Erythroblast (primary cell): Measurements from ENCODE around the gene SLC16A3.
A peak's percentile ranks its signal among the peaks of the same experiment; 100 is the strongest.
"Not testable (repeated sequence)": the region's sequence is repeated elsewhere in the genome, so short reads cannot be mapped to it uniquely, and the experiment has no call there.

Experiments
- DNase-seq, 2 experiments: peaks; one replicate each; lab custom pipeline; 2025; lab: John Stamatoyannopoulos, UW
- GATA1 ChIP-seq: IDR thresholded peaks from 2 replicates; pipeline ENCODE4 v1.6.1; 2011; ENCODE audit warnings: low read depth, mild to moderate bottlenecking, control low read depth, low read length, moderate library complexity
- POLR2A ChIP-seq: IDR thresholded peaks from 2 replicates; pipeline ENCODE4 v1.6.1; 2011; ENCODE audit warnings: mild to moderate bottlenecking, low read length

SLC16A3 gene

DNA sequence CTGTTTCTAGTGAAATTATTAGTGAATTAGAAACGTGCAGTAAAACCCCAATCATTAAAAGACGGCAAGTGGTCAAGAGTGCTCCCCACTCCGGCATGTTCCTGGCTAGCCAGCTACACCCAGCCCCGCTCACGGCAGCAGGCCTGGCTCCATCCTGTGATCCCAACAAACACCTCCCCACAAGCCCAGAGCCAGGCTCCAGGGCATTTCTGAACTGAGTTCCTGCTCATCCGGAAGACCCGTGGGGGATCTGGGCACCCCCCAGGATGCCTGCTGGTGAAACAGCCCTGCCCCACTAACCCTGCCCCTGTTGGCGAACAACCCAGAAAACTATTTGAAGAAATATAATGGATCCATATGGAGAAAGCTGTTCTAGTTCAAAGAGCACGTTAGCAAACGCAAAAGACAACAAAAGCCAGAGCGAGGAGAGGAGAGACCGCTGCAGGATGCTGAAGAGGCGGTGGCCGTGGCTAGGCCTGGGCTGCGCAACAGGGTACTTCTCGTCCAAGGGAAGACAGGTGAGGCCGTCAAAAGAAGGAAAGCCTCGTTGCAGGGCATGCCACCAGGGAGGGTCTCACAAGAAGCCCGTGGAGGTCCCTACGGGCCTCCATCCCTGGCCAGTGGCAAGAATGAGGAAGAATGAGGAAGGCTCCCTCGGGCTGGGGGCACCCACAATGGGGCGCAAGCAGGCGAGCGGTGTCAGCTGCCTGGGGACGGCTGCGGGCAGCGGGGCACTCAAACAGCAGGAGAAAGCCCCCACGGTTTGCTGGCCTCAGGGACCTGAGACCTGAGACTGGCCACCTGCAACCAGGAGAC, 19.2 kb downstream of the SLC16A3 start:
- no peak for TF ChIP-seq GATA1
- TF ChIP-seq POLR2A = no peak
- no peak for DNase-seq

DNA sequence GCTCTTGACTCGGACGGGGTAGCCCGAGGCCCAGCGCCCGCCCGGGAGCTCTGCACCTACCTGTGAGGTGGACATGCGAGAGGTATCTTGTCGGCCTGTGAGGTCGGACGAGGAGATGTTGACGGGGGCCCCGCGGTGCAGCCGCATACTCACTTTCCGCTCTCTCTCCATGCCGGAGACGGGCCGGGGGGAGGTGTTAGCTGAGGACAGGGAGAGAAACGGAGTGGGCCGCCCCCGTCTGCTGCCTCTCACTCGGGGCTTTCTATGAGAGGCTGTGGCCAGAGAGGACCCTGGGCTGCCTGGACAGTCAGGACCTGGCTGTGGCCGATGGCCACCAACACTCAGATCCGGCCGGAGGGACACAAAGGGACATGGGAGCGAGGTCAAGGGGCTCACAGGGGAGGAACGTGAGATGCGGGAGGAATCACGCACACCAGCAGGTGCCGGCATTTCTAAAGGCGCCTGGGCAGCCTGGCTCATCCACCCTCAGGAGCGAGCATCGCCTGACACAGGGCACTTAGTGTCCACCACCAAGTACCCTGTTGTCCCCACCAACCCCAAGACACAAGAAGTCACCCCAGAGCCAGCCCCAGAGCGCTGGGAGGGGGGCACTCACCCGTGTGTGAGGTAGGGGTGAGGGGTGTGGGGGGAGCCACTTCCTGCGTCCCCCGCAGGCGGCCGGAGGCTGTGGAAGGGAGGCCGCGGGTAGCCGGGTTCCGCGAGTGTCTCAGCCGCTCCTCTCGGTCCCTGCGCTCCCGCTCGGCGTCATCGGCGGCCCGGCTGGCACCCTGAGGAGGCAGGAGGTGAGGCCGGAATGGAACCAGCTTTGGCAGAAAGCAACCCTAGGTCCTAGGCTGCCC, 20.2 kb downstream of the SLC16A3 start:
- TF ChIP-seq POLR2A (no peak), GATA1 (no peak)
- DNase-seq = no peak

DNA sequence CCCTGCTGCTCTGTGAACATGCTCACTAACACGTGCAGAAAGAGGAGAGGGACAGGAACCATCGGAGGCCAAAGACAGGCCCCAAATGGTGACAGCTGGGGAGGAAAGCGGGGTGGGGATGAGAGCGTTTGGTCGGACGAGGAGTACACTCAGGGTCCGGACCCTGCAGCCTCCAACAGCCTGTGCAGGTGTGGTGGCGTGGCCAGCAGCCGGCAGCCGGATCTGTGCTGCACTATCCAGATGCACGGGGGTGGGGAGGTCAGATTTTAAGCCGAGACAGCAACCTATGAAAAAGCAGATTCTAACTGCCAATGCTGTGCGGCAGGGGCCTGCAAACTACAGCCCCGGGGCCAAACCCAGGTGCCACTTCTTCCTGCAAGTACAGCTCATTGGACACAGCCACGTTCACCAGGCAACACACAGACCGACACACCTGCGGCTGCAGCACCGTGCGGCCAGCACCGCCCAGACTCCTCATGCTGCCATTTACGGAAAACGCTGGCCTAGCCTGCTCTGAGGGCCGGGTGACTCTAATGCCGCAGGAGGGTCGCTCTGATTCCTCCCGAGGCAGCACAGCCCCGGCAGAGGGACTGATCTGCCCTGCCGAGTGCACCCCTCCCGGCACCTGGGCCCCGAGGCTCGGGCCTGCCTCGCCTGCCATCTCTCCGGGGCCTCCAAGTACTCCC, 21.2 kb downstream of the SLC16A3 start:
- TF ChIP-seq POLR2A (no peak), GATA1 (no peak)

DNA sequence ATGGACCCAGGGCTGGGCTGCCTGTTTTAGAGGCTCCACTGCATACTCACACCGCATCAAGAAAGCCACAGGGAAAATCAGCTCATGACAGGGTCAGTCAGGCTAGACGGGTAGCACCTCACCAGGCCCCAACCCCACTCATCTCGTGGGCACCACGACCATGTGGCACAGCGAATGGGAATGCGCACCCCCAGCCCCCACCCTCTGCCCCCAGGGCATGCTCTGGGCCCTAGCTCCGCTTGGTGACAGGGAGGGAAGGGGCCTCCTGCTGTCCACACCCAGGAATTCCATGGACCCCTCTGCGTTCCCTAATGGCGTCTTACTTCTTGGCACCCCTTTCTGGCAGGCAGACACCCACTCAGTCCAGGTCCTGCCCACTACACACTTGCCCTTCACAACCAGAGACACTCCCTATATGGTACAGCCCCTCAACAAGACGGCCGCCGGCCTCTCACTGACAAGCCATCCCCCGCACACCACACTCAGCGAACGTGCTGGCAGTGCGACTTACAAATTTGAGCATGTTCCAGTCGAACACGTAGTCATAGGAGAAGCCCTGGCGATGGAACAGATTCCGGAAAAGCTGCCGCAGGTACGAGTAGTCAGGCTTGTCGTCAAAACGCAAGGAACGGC, 22.1 kb downstream of the SLC16A3 start:
- TF ChIP-seq POLR2A (no peak), GATA1 (no peak)
- no peak for DNase-seq

More for the DNA sequence above, 21.2 kb downstream of the SLC16A3 start:
- no peak for DNase-seq

DNA sequence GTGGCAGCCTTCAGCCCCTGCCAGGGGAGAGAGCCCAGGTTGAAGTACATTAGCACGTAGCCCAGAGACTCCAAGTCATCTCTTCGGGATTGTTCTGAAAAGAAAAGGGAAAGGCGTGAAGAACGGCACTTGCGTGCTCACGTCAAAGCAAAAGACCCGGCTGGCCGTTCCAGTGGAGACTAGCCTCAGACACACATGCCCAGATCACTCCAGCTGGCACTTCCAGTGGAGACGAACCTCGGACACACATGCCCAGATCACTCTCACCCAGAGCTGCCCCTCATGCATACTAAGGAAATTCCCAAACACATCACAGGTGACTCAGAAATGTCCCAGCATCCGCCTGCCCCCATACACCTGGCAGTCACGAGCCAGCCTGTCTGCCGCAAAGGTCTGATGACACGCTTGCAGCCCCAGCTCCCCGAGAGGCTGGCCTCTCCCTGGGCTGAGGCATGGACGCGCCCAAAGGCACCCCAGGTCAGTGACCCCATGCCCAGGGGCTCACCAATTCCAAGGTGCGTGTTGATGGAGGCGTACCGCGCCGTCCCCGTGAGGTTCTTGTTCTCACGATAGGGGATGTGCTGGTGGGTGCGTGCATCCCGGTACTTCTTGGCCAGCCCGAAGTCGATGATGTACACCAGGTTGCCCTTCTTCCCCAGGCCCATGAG, 23.8 kb downstream of the SLC16A3 start:
- TF ChIP-seq GATA1 (no peak), POLR2A (no peak)
- no peak for DNase-seq

DNA sequence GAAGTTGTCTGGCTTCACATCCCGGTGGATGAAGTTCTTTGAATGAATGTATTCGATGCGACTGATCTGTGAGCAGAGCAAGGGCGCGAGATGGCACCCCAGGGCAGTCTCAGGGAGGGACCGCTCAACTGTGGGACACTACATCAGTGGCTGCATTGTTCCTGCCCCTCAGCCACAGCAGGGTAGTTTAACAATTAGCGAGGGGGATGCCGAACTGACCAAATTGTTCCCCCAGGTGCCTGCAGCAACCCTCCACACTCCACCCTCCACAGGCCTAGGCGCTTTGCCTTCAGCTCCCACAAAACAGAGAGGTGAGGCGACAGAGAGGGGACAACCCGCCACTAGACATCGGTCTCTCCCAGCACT, 24.3 kb downstream of the SLC16A3 start:
- DNase-seq = no peak
- TF ChIP-seq POLR2A (no peak), GATA1 (no peak)

DNA sequence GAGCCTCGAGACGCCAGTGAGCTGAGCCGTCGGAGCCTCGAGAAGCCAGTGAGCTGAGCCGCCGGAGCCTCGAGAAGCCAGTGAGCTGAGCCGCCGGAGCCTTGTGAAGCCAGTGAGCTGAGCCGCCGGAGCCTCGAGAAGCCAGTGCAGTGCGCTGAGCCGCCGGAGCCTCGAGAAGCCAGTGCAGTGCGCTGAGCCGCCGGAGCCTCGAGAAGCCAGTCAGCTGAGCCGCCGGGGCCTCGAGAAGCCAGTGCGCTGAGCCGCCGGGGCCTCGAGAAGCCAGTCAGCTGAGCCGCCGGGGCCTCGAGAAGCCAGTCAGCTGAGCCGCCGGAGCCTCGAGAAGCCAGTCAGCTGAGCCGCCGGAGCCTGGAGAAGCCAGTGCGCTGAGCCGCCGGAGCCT, 25.3 kb downstream of the SLC16A3 start:
- DNase-seq = not testable (repeated sequence)

DNA sequence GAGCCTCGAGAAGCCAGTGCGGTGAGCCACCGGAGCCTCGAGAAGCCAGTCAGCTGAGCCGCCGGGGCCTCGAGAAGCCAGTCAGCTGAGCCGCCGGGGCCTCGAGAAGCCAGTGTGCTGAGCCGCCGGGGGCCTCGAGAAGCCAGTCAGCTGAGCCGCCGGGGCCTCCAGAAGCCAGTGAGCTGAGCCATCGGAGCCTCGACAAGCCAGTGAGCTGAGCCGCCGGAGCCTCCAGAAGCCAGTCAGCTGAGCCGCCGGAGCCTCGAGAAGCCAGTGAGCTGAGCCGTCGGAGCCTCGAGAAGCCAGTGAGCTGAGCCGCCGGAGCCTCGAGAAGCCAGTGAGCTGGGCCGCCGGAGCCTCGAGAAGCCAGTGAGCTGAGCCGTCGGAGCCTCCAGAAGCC, 25.9 kb downstream of the SLC16A3 start:
- DNase-seq = not testable (repeated sequence)

DNA sequence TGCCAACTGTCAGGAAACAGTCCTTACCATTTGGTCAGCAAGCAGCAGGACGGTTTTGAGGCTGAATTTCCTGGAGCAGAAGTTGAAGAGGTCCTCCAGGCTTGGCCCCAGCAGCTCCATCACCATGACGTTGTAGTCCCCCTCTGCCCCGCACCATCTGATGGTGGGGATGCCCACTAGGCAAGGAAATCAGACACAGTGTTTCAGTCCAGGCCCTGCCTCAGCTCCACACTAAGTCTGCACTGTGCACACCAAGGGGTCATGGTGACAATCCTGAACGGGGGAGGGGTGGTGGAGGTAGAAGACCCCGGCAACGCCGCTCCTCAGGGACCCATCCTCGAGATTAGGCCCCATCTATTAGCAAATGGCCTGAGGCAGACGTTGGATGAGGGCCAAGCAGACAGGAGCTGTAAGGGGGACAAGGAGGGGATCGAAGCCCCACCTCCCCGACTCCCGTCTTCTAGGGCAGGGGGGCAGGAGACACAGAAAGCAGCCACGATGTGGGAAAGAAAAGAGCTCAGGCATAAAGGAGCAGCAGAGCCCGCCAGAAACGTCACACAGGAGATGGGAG, 26.6 kb downstream of the SLC16A3 start:
- TF ChIP-seq POLR2A = no peak
- TF ChIP-seq GATA1 = no peak
- DNase-seq = no peak

DNA sequence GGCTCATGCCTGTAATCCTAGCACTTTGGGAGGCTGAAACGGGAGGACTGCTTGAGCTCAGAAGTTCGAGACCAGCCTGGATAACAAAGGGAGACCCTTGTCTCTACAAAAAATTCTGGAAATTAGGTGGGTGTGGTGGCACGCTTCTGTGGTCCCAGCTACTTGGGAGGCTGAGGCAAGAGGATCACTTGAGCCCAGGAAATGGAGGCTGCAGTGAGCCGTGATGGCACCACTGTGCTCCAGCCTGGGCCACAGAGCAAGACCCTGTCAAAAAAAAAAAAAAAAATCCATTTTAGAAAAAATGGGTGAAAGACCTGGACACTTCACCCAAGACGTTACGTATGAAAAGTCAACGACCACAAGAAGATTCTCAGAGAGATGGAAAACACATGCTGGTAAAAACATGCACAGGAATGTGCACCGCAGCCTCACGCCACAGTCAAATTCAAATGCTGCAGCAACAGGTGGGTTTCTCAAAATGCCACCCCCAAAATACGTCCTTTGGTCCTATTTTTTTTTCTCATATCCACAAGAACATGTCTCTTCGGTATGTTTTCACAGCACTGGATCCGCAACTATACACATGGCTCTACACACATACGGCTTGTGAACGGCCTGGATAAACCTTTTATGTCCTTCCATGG, 27.5 kb downstream of the SLC16A3 start:
- no peak for DNase-seq
- TF ChIP-seq POLR2A = no peak
- no peak for TF ChIP-seq GATA1

DNA sequence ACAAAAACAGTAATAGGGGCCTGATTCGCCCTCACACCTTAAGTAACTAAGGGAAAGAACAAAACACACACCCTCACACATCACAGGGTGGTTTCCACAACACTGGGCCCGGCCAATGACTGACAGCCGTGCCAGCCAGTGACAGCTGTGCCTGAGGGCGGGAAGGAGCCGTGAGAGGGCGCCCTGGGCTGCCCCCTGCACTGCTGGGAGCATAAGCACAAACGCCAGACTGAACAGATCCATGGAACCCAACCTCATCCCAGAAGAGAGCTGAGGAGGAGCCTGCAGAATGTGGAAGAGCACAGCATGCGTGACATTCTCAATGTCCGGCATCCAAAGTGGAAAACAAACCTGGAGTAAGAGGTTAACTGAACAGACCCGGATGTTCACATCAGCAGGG, 28.6 kb downstream of the SLC16A3 start:
- peak; percentile 41 to 46 for DNase-seq
- no peak for TF ChIP-seq POLR2A
- no peak for TF ChIP-seq GATA1

DNA sequence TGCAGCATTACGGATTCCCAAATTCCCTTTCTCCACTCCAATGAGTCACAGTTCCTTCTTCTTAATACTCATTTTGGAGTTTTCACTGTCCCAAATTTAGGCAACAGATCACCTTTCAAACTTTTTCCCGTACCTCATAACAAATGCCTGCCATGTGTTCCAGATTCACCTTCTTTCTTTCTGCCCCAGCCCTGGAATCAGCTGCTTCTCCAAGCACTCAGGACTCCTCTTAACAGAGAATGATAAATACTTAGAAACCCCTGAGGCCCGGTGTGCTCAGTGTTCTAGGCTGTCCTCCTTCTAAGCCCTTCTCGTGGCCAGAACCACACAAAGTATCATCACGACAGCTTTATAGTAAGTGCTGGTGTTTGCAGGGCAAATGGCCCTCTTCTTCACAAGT, 29.7 kb downstream of the SLC16A3 start:
- DNase-seq = no peak
- TF ChIP-seq POLR2A (no peak), GATA1 (no peak)

DNA sequence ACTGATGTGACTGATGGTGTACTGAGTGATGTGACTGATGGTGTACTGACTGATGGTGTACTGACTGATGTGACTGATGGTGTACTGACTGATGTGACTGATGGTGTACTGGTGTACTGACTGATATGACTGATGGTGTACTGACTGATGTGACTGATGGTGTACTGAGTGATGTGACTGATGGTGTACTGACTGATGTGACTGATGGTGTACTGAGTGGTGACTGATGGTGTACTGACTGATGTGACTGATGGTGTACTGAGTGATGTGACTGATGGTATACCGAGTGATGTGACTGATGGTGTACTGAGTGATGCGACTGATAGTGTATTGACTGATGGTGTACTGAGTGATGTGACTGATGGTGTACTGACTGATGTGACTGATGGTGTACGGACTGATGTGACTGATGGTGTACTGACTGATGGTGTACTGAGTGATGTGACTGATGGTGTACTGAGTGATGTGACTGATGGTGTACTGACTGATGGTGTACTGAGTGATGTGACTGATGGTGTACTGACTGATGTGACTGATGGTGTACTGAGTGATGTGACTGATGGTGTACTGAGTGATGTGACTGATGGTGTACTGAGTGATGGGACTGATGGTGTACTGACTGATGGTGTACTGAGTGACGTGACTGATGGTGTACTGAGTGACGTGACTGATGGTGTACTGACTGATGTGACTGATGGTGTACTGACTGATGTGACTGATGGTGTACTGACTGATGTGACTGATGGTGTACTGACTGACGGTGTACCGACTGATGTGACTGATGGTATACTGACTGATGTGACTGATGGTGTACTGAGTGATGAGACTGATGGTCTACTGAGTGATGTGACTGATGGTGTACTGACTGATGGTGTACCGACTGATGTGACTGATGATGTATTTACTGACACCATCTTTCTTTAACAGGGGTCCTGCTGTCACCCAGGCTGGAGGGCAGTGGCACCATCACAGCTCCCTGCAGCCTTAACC, 31.4 kb downstream of the SLC16A3 start:
- not testable (repeated sequence) for DNase-seq
